ENCODE measurements around the gene CARMIL3.
"Not testable (repeated sequence)": the region's sequence is repeated elsewhere in the genome, so short reads cannot be mapped to it uniquely, and the experiment has no call there.

Gene CARMIL3

GRCh38 chr14:24019944-24020343, 31.9 kb upstream of the CARMIL3 start:
- H3K27ac ChIP-seq, result not testable (repeated sequence)
- peak; percentile 48 for TF ChIP-seq CTCF (conservative IDR thresholded peaks at IDR 0.05)

GRCh38 chr14:24020520-24020919, 31.3 kb upstream of the CARMIL3 start:
- not testable (repeated sequence) for H3K27ac ChIP-seq

GRCh38 chr14:24024939-24025418, 26.8 kb upstream of the CARMIL3 start:
- not testable (repeated sequence) for H3K27ac ChIP-seq

- not testable (repeated sequence) for H3K27ac ChIP-seq
Observed at GRCh38 chr14:24029687-24030086, 22.1 kb upstream of the CARMIL3 start.

- not testable (repeated sequence) for H3K27ac ChIP-seq
Observed at GRCh38 chr14:24031331-24031730, 20.5 kb upstream of the CARMIL3 start.

- H3K27ac ChIP-seq, result no peak overlapping the region
Observed at GRCh38 chr14:24032727-24033418, 18.9 kb upstream of the CARMIL3 start.

GRCh38 chr14:24035769-24036168, 16.0 kb upstream of the CARMIL3 start:
- H3K27ac ChIP-seq, result peak overlapping the region; percentile 71

More at GRCh38 chr14:24032727-24033418, 18.9 kb upstream of the CARMIL3 start:
- TF ChIP-seq CTCF (conservative IDR thresholded peaks at IDR 0.05), result no peak

GRCh38 chr14:24036169-24036962, 15.4 kb upstream of the CARMIL3 start:
- peak overlapping the region; percentile 71 for H3K27ac ChIP-seq
- peak; percentile 84 for TF ChIP-seq CTCF (conservative IDR thresholded peaks at IDR 0.05)

- peak; percentile 43 for TF ChIP-seq CTCF (conservative IDR thresholded peaks at IDR 0.05)
- H3K27ac ChIP-seq, result peak overlapping the region; percentile 71
Observed at GRCh38 chr14:24036963-24037657, 14.7 kb upstream of the CARMIL3 start.

GRCh38 chr14:24037658-24038037, 14.2 kb upstream of the CARMIL3 start:
- TF ChIP-seq CTCF (conservative IDR thresholded peaks at IDR 0.05), result no peak

More at GRCh38 chr14:24037658-24038037, 14.2 kb upstream of the CARMIL3 start:
- H3K27ac ChIP-seq, result no peak overlapping the region

All from VCaP (cell line).